IMR-90 (cell line): ENCODE data around the gene HLA-A. TPM values are rescaled to one million over a fixed set of nuclear protein-coding genes. Genes with fewer than 3 reads are reported as not detected.

ENCODE experiments used
- ATAC-seq: fragments of 200-7000 bp; cut with Tn5 transposase; 2 replicates; pipeline ENCODE4 v1.9.1; 2020; ENCODE audit warnings: low read depth, mild to moderate bottlenecking, moderate library complexity
- BruUV-seq: library from RNA; stranded (reverse); fragments of 400-500 nt; replicated peaks from 2 replicates; lab custom pipeline; 2021; lab: Mats Ljungman, UMichigan
- CTCF ChIA-PET: fragments of 300-600 bp; formaldehyde crosslinking; extraction: SDS; loops from one replicate; lab custom pipeline; 2021; ENCODE audit warnings: antibody characterized with exemption; lab: Yijun Ruan, JAX
- POLR2A ChIA-PET: fragments of 300-600 bp; sonication (Branson Sonifier 250); formaldehyde crosslinking; loops from one replicate; lab custom pipeline; 2022; ENCODE audit warnings: antibody characterized with exemption; ENCODE audit not compliant: unreplicated experiment; lab: Charles Lee
- DNase-seq: peaks from one replicate; pipeline ENCODE4 v3.0.0; 2013
- H2AFZ ChIP-seq: replicated peaks from 2 replicates; pipeline ENCODE3; 2013; ENCODE audit warnings: low read length, mild to moderate bottlenecking; ENCODE audit not compliant: poor library complexity
- H2AK5ac ChIP-seq: 2 replicates; pipeline ENCODE4 v1.6.1; 2013; ENCODE audit warnings: low read depth, low read length, inconsistent platforms
- H2AK9ac ChIP-seq: replicated peaks from 2 replicates; pipeline ENCODE3; 2013; ENCODE audit warnings: mild to moderate bottlenecking, low read depth, low read length, moderate library complexity; ENCODE audit not compliant: poor library complexity
- H2BK120ac ChIP-seq: 2 replicates; pipeline ENCODE4 v1.6.1; 2013; ENCODE audit warnings: low read depth, low read length, inconsistent platforms
- H2BK15ac ChIP-seq: 3 replicates; pipeline ENCODE4 v1.6.1; 2013; ENCODE audit warnings: low read depth, low read length, inconsistent platforms
- H2BK20ac ChIP-seq: 2 replicates; pipeline ENCODE4 v1.6.1; 2013; ENCODE audit warnings: low read depth, mild to moderate bottlenecking, inconsistent platforms, low read length, moderate library complexity
- H2BK5ac ChIP-seq: 2 replicates; pipeline ENCODE4 v1.6.1; 2013; ENCODE audit warnings: mild to moderate bottlenecking, low read depth, low read length, inconsistent platforms; ENCODE audit not compliant: poor library complexity, severe bottlenecking
- H3K14ac ChIP-seq: replicated peaks from 2 replicates; pipeline ENCODE4 v1.6.1; 2013; ENCODE audit warnings: low read depth, low read length, inconsistent platforms
- H3K18ac ChIP-seq: 2 replicates; pipeline ENCODE4 v1.6.1; 2013; ENCODE audit warnings: low read depth, low read length, control low read depth
- H3K23ac ChIP-seq: 2 replicates; pipeline ENCODE4 v1.6.1; 2013; ENCODE audit warnings: low read depth, low read length, inconsistent platforms
- H3K27ac ChIP-seq: 2 replicates; pipeline ENCODE4 v1.5.1; 2013; ENCODE audit warnings: mild to moderate bottlenecking, control low read depth, low read length; ENCODE audit not compliant: insufficient read depth
- H3K27me3 ChIP-seq: 2 replicates; pipeline ENCODE4 v1.6.1; 2013; ENCODE audit warnings: low read length; ENCODE audit not compliant: control insufficient read depth, insufficient read depth
- H3K36me3 ChIP-seq: 2 replicates; pipeline ENCODE4 v1.6.1; 2013; ENCODE audit warnings: low read length, mixed read lengths; ENCODE audit not compliant: control insufficient read depth, insufficient read depth
- H3K4ac ChIP-seq: 2 replicates; pipeline ENCODE4 v1.6.1; 2013; ENCODE audit warnings: low read depth, low read length, inconsistent platforms
- H3K4me1 ChIP-seq: 2 replicates; pipeline ENCODE4 v1.6.1; 2013; ENCODE audit warnings: low read length, mixed read lengths; ENCODE audit not compliant: control insufficient read depth, insufficient read depth
- H3K4me2 ChIP-seq: 2 replicates; pipeline ENCODE4 v1.6.1; 2013; ENCODE audit warnings: low read depth, mild to moderate bottlenecking, control low read depth, low read length, moderate library complexity
- H3K4me3 ChIP-seq: 2 replicates; pipeline ENCODE4 v1.5.1; 2013; ENCODE audit warnings: low read depth, mild to moderate bottlenecking, control low read depth, low read length, moderate library complexity; ENCODE audit not compliant: insufficient read depth
- H3K56ac ChIP-seq: 2 replicates; pipeline ENCODE4 v1.6.1; 2013; ENCODE audit warnings: low read length, inconsistent platforms; ENCODE audit not compliant: insufficient read depth; ENCODE audit errors: extremely low read depth
- H3K79me1 ChIP-seq, 2 experiments: 2 replicates each; pipeline ENCODE4 v1.6.1; 2013; ENCODE audit warnings: low read length in 2 of 2, inconsistent platforms in 1 of 2, low read depth in 1 of 2
- H3K9ac ChIP-seq: 2 replicates; pipeline ENCODE4 v1.6.1; 2013; ENCODE audit warnings: low read depth, low read length, control low read depth
- H3K9me1 ChIP-seq: 2 replicates; pipeline ENCODE4 v1.6.1; 2013; ENCODE audit warnings: low read length, inconsistent platforms; ENCODE audit not compliant: insufficient read depth
- H3K9me3 ChIP-seq: 2 replicates; pipeline ENCODE4 v1.6.1; 2013; ENCODE audit warnings: low read length; ENCODE audit not compliant: control insufficient read depth, insufficient read depth
- H4K20me1 ChIP-seq: 2 replicates; pipeline ENCODE4 v1.6.1; 2013; ENCODE audit warnings: low read length, inconsistent platforms; ENCODE audit not compliant: insufficient read depth
- H4K5ac ChIP-seq: 2 replicates; pipeline ENCODE4 v1.6.1; 2013; ENCODE audit warnings: mild to moderate bottlenecking, low read depth, low read length, control low read depth
- H4K8ac ChIP-seq, 2 experiments: 2 replicates each; pipeline ENCODE4 v1.6.1; 2013; ENCODE audit warnings: low read depth in 2 of 2, low read length in 2 of 2, control low read depth in 1 of 2, inconsistent platforms in 1 of 2
- H4K91ac ChIP-seq: 2 replicates; pipeline ENCODE4 v1.6.1; 2013; ENCODE audit warnings: low read depth, low read length, inconsistent platforms; ENCODE audit not compliant: insufficient read depth
- CEBPB ChIP-seq: IDR thresholded peaks from 2 replicates; pipeline ENCODE4 v1.6.1; 2012; ENCODE audit warnings: low read depth, low read length, improper control_type of control experiment
- CHD1 ChIP-seq: IDR thresholded peaks from 2 replicates; pipeline ENCODE4 v1.6.1; 2012; ENCODE audit warnings: low read depth, low read length, improper control_type of control experiment
- POLR2A ChIP-seq: IDR thresholded peaks from 2 replicates; pipeline ENCODE4 v1.6.1; 2012; ENCODE audit warnings: mild to moderate bottlenecking, low read depth, low read length
- RAD21 ChIP-seq: IDR thresholded peaks from 2 replicates; pipeline ENCODE4 v1.6.1; 2012; ENCODE audit warnings: low read length, improper control_type of control experiment
- RCOR1 ChIP-seq: IDR thresholded peaks from 2 replicates; pipeline ENCODE4 v1.6.1; 2012; ENCODE audit warnings: mild to moderate bottlenecking, low read length, improper control_type of control experiment; ENCODE audit not compliant: insufficient replicate concordance
- RFX5 ChIP-seq: IDR thresholded peaks from 2 replicates; pipeline ENCODE4 v1.8.0; 2012; ENCODE audit warnings: low read depth, mild to moderate bottlenecking, low read length, moderate library complexity
- SMC3 ChIP-seq: fragments of 150-350 bp; IDR thresholded peaks from 2 replicates; pipeline ENCODE4 v1.6.1; 2016; ENCODE audit warnings: low read depth, mild to moderate bottlenecking, antibody characterized with exemption, low read length, moderate library complexity
- USF2 ChIP-seq: fragments of 150-350 bp; IDR thresholded peaks from 2 replicates; pipeline ENCODE4 v1.6.1; 2017; ENCODE audit warnings: mild to moderate bottlenecking, antibody characterized with exemption, low read length, low read depth
- WGBS, 2 experiments: methylation state at CpG; one replicate each; pipeline versions ENCODE4 v1.1.5 to v1.1.7; 2013; ENCODE audit warnings: missing lambda C conversion rate in 2 of 2; ENCODE audit not compliant: insufficient read length in 1 of 2; ENCODE audit errors: extremely low coverage in 2 of 2; 5-methylcytosine and 5-hydroxymethylcytosine counted together
- dilution Hi-C: fragments of 300-500 bp; cut with HindIII; formaldehyde crosslinking; loops from one replicate; pipeline ENCODE4 v1.14.3; 2018; ENCODE audit warnings: low sequenced_read_pairs; ENCODE audit not compliant: unreplicated experiment
- in situ Hi-C: fragments of 300-500 bp; cut with MboI; formaldehyde crosslinking; loops from 3 replicates; pipeline ENCODE4 v1.14.3; 2019; ENCODE audit warnings: low sequenced_read_pairs, inconsistent platforms, mixed read lengths
- intact Hi-C: fragments of 100-400 bp; cut with micrococcal nuclease; formaldehyde crosslinking; loops from 2 replicates; pipeline ENCODE4 v1.10.0; 2022
- polyA plus RNA-seq, 3 experiments: library from polyadenylated mRNA; depleted of rRNA; stranded (reverse); fragments of >200 nt; gene quantifications; 2 replicates each; pipeline ENCODE4 v1.2.3, GENCODE V29; 2012; ENCODE audit warnings: low replicate concordance in 1 of 3
- total RNA-seq: library from RNA; depleted of rRNA; stranded (reverse); fragments of >200 nt; gene quantifications from 2 replicates; pipeline ENCODE4 v1.2.3, GENCODE V29; 2012
- TF ChIP-seq, protein P1 (sequence below): conservative IDR thresholded peaks from 2 replicates; pipeline ENCODE4 v1.5.1; 2012; ENCODE audit warnings: mild to moderate bottlenecking, low read depth, low read length, improper control_type of control experiment

The HLA-A gene
- total and polyA plus RNA-seq, 2 of the 4 experiments (the other 2 are of a cell fraction), result 94.5 to 218 TPM

DNA sequence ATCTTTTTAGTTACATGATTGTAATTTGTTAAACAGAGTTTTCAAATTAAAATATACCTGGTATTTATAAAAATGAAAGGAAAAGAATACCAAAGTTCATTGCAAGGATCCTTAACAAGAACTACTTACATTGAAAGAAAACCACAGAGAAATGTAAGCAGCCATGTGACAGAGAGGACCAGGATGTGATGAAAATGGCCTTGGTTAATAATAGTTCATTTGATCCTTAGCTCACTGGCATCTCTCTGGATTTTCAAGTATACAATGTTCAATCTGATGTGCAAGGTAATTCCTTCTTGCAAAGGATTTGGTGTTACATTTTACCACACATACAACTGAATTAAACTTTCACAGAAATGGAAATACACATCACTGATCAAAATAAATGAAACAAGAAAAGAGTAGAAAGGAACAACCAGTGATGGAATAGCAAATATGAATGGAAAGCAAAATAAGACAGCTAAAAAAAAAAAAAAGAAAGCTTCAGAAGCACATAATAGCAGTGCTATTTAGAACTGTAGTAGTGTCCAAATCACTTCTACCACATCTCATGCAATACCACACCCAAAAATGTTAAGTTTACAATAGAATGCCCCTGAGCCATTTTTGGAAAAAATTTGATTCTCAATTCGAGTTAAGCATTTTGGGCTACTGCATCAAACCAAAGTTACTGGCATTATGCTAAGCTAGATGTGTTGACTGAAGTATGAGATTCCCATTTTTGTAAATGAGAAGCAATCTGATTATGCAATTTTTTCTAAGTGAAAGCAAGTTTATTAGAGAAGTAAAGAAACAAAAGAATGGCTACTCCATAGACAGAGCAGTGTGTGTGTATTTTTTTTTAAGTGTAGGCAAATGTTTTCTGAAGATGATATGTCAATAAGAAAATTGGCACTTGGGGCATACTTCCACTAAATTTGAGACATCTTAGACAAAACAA lies 22.6 kb upstream of the HLA-A start:
- Histone ChIP-seq H4K5ac (no peak overlapping the region), H3K9me3 (no peaks in the 10 kb centered on the region), H2BK120ac (no peak overlapping the region), H3K4ac (no peak overlapping the region), H4K20me1 (no peaks in the 10 kb centered on the region), H3K18ac (no peak overlapping the region), H3K27me3 (peaks cover 12% of the 10 kb centered on the region), H2BK5ac (no peak overlapping the region), H3K9me1 (no peaks in the 10 kb centered on the region), H3K79me1 (no peaks in the 10 kb centered on the region), H3K23ac (no peak overlapping the region), H2AK5ac (no peak overlapping the region), H3K36me3 (no peaks in the 10 kb centered on the region), H3K4me2 (no peak overlapping the region), H3K9ac (no peak overlapping the region), H3K27ac (no peak overlapping the region), H3K14ac (no peak overlapping the region), H4K8ac (no peak overlapping the region), H2AFZ (no peak overlapping the region), H3K4me1 (no peaks in the 10 kb centered on the region), H3K4me3 (no peak overlapping the region), H2BK20ac (no peak overlapping the region), H2AK9ac (no peak overlapping the region), H3K56ac (no peak overlapping the region), H2BK15ac (no peak overlapping the region), H4K91ac (no peak overlapping the region)
- in situ Hi-C loops (loop anchor here (5.0 kb wide), 1 partner anchor 83 kb away; no protein-coding TSS in a partner anchor), intact Hi-C loops (no loop called here), dilution Hi-C loops (no loop called here)
- BruUV-seq, result no TSS peak
- DNase-seq, result no peak
- no peak for ATAC-seq
- ChIA-PET POLR2A (no interaction called here), CTCF (no interaction called here)
- WGBS, 2 experiments, result no CpG with 5 or more reads among the region's 1 CpG
- TF ChIP-seq, protein P1, sequence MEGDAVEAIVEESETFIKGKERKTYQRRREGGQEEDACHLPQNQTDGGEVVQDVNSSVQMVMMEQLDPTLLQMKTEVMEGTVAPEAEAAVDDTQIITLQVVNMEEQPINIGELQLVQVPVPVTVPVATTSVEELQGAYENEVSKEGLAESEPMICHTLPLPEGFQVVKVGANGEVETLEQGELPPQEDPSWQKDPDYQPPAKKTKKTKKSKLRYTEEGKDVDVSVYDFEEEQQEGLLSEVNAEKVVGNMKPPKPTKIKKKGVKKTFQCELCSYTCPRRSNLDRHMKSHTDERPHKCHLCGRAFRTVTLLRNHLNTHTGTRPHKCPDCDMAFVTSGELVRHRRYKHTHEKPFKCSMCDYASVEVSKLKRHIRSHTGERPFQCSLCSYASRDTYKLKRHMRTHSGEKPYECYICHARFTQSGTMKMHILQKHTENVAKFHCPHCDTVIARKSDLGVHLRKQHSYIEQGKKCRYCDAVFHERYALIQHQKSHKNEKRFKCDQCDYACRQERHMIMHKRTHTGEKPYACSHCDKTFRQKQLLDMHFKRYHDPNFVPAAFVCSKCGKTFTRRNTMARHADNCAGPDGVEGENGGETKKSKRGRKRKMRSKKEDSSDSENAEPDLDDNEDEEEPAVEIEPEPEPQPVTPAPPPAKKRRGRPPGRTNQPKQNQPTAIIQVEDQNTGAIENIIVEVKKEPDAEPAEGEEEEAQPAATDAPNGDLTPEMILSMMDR, result no peak
- no peak for TF ChIP-seq SMC3
- no peak for TF ChIP-seq CEBPB
- TF ChIP-seq RAD21, result no peak
- no peak for TF ChIP-seq RCOR1
- TF ChIP-seq CHD1, result no peak
- no peak for TF ChIP-seq USF2
- TF ChIP-seq POLR2A, result no peak
- no peak for TF ChIP-seq RFX5
